Central memory CD4-positive, alpha-beta T cell (primary cell): ENCODE measurements around the gene PLXNA2.

Experiments used
- DNase-seq: peaks from one replicate; pipeline ENCODE4 v3.0.0; 2022

PLXNA2 gene

GRCh38 chr1:208108213-208108608, 136.0 kb downstream of the PLXNA2 start:
- no peak for DNase-seq

DNA sequence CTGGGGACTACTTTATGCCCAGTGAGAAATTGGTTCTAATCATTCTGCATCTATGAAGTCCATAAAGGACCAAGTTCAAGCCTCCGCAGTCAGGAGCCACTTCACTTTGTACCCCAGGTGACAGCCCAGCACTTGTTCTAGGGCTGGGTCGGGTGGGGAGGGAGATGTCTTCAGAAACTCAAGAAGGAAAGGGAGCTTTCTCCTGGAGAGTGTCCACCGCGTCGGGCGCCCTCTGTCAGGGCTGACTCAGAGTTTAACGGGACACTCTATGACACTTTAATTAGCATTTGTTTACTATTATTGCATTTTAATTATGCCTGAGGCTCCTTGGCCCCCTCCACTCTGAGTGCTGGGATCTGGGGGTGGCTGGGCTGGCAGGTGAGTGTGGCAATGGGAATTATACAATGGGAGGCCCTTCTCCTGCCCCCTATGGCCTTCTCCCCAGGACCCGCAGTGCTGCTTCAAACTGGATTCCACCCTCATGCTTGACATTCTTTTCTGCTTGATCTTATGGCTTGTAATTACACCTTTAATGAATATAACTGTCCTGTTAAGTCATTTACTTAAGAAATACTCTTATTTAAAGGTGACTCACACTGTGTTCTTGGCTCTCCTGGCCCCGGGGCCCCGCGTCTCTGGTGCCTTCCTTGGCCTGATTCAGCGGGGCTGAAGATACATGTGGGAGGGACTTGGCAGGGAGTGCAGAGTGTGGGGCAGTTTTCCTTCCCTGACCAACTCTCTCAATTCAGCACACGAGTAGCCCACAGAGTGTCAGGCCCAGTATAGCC, 136.6 kb downstream of the PLXNA2 start:
- DNase-seq = no peak

GRCh38 chr1:208106218-208106617, 138.0 kb downstream of the PLXNA2 start:
- DNase-seq = no peak

GRCh38 chr1:208105756-208106155, 138.4 kb downstream of the PLXNA2 start:
- no peak for DNase-seq

GRCh38 chr1:208103597-208104513, 140.3 kb downstream of the PLXNA2 start:
- no peak for DNase-seq

DNA sequence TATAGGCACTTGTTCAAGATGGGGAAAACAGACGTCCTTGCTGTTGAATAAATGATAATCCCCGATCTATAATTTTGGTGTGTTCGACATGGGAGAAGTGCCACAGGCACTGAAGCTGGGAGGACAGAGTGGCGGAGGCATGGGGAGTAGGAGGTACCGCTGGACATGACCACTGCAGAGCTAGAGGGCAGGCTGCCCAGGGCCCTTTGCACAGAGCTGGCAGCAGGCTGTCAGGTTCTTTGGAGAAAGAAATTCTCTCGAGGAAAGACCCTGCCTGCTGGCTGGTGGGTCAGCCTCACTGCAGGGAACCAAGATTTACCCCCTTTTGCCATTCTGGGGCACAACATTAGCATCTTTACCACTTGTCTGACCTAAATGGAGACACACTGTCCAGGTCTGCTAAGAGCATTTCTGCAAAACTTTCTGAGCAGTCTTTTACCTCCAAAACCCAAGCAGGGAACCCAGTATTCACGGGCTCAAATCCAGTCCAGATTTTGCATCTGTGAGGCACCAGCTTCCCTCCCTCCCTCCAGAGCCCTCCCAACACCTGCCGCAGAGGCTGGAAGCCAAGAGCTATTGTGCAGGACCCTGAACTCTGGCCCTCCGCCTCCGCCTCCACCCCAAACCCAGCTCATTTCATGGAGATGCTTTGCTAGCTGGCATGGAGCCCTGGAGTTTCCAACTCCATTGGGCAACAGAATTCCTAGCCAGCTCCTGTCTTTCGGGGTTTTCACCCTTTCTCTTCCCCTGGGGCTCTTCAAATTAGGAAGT, 142.3 kb downstream of the PLXNA2 start:
- DNase-seq = no peak

GRCh38 chr1:208100906-208101305, 143.3 kb downstream of the PLXNA2 start:
- DNase-seq = no peak

DNA sequence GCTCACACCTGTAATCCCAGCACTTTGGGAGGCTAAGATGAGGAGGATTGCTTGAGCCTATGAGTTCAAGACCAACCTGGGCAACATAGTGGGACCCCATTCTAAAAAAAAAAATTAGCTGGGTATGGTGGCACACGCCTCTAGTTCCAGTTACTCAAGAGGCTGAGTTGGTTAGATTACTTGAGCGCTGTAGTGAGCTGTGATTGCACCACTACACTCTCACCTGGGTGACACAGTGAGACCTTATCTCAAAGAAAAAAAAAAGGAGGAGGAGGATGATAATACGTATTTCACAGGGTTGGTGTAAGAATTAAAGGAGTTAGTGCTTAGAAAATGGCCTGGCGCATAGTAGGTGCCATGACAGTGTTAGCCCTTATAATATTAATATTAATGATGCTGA, 144.1 kb downstream of the PLXNA2 start:
- DNase-seq = no peak

- DNase-seq = no peak
These were observed 145.4 kb downstream of the PLXNA2 start for GRCh38 chr1:208098773-208099172.

DNA sequence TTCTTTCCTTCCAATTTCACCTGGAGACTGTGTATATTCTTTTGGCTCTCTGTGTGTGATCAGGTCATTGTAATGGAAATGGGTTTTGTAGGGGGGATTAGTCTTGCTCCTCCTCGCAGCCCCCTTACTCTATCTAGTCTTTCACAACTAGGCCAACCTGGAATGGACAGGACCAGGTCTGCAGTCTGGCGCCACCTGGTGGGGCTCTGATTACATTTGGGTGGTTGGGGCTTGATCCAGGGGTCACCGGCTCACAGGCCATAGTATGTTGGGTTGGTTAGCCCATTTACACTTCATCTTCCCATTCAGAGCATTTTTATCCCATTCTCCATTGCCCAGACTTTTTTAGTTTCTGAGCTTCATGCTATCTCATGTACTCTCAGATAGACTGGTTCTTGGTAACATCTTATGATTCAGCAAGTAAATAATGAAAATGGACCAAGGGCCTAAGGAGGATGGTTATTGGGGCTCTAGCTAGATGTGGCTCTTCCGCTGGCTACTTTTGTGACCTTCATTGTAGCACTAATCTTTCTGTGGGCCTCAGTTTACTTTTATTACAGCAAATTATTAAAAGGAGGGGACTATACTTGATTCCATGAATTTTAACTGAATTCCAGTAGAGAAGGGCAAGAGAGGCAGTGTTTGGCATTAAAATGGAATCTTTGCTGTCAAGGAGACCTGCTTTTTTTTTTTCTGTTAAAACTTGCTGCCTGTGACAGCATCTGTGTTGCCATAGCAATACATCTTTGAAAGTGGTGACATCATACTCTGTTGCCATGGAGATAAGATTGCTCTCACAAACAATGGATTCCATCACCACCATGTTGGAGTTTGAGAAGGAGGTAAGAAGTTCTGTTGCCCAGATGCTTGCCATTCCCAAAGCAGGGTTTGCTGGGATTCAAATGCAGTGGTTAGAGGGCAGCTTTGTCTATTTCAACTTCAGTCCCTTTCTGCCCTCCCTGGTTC, 150.1 kb downstream of the PLXNA2 start:
- DNase-seq = peak; percentile 16

- no peak for DNase-seq
These were observed 151.1 kb downstream of the PLXNA2 start for GRCh38 chr1:208093046-208093445.

GRCh38 chr1:208090388-208091301, 153.5 kb downstream of the PLXNA2 start:
- DNase-seq = no peak

DNA sequence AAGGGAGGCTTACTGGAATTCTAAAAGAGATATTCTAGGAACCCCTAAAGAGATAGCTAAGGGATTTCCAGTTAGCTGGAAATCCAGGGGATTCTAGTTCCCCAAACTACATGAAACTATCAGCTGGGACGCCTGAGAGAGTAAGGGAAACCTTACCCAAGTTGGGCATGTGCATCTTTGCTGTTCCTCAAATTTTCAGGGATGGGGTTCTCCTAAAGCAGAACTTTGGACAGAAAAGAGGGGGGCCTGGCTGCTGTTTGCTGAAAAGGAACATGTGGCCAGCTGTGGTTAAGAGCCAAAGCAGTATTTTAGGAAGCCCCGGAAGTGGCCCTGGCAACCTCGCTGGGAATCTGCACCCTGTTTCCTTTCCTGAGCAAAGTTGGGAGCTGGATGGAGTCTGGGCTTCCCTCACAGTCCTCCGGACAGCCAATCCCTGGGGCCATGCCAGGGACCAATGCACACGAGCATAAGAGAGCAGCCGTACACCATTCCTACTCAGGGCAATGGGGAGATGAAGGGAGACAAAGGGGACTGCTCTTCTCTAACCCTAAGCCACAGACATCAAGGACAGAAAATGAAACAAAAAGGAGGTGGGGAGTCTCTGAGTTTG, 154.3 kb downstream of the PLXNA2 start:
- no peak for DNase-seq

DNA sequence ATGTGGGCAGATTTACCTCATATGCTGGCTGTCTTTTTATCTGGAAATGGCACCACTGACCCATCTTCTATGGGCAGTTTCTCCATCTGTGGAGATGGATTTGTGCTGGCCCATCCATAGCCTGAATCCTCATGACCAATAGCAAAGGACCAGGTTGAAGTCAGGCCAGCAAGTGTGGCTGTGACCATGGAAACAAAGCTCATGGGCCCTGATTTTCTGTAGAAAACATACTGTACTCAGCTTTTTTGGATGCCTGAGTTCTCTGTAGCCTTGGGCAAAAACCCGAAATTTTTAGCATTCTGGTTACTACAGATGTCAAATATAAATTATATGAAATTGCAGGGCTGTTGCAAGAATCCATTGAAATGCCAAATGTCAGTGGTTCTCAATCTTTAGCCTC, 155.0 kb downstream of the PLXNA2 start:
- no peak for DNase-seq

GRCh38 chr1:208088319-208088718, 155.9 kb downstream of the PLXNA2 start:
- no peak for DNase-seq

DNA sequence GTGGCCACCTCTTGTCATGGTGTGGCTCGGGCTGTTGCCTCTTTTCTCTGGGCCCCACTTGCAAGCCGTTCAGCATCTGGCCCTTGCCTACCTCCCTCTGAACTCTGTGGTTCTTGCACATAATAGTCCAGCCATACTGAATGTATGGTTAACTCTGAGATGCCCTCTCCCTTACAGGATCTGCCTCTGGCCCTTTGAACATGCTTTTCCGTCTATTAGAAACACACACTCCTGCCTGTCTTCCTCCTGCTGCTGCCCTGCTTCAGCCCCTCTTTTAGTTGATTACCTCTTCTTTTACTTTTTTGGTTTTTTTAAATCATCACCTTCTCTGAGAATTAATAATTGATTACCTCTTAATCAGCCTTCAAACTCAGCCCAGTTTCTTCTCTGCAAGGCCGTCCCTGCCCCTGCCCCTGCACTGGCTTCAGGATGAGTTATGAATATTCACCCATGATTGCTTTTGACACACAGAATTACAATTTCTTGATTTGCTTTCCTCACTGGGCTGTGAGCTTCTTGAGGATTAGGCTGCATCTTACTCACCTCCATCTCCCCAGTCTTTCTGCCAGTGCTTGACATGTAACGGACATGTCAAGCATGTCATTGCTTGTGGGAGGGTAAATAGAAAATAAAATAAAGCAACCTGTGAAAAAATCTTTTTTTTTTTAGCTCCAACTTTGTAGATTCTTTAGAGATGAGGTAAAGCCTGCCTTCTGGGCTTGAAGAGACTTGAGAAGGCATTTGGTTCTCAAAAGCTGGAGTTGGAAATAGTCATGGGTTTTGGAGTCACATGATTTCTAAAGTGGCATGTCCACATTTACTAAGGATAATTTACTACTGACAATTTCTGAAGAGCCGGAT, 158.3 kb downstream of the PLXNA2 start:
- no peak for DNase-seq

- DNase-seq = no peak
These were observed 159.4 kb downstream of the PLXNA2 start for GRCh38 chr1:208084764-208085163.

- no peak for DNase-seq
These were observed 160.0 kb downstream of the PLXNA2 start for GRCh38 chr1:208084220-208084619.

- DNase-seq = no peak
These were observed 160.5 kb downstream of the PLXNA2 start for GRCh38 chr1:208083715-208084085.
